Measurements from ENCODE around the gene KCNN1.
A peak's percentile ranks its signal among the peaks of the same experiment; 100 is the strongest.

KCNN1 gene

GRCh38 chr19:17944301-17944700 is 22.6 kb upstream of the KCNN1 start:
- TF ChIP-seq ZNF8 (CRISPR knock-in tag; IDR thresholded peaks at IDR 0.05): no peak
- no peak for TF ChIP-seq SNAI2 (CRISPR knock-in tag; IDR thresholded peaks at IDR 0.05)
- peak; percentile 8; the same call in 1 of the 3 replicates for ATAC-seq

GRCh38 chr19:17946965-17947784 is 19.7 kb upstream of the KCNN1 start:
- ATAC-seq: peak; percentile 68
- TF ChIP-seq ESRRG (CRISPR knock-in tag; IDR thresholded peaks at IDR 0.05): no peak
- no peak for TF ChIP-seq PPARA (CRISPR knock-in tag; IDR thresholded peaks at IDR 0.05; ENCODE audit: borderline replicate concordance)
- no peak for TF ChIP-seq SNAI2 (CRISPR knock-in tag; IDR thresholded peaks at IDR 0.05)
- TF ChIP-seq BACH2 (CRISPR knock-in tag; IDR thresholded peaks at IDR 0.05; ENCODE audit: borderline replicate concordance): no peak
- TF ChIP-seq TSHZ2 (CRISPR knock-in tag; IDR thresholded peaks at IDR 0.05): no peak
- TF ChIP-seq ZNF70 (CRISPR knock-in tag; IDR thresholded peaks at IDR 0.05): no peak
- TF ChIP-seq GLIS3 (CRISPR knock-in tag; IDR thresholded peaks at IDR 0.05): no peak
- TF ChIP-seq ZC3H10 (CRISPR knock-in tag; IDR thresholded peaks at IDR 0.05): no peak
- no peak for TF ChIP-seq ISL1 (CRISPR knock-in tag; IDR thresholded peaks at IDR 0.05)
- no peak for TF ChIP-seq TOX (CRISPR knock-in tag; IDR thresholded peaks at IDR 0.05; ENCODE audit: borderline replicate concordance)
- TF ChIP-seq ZFP30 (CRISPR knock-in tag; IDR thresholded peaks at IDR 0.05): no peak
- TF ChIP-seq OSR1 (CRISPR knock-in tag; IDR thresholded peaks at IDR 0.05): no peak

- TF ChIP-seq ZNF565 (CRISPR knock-in tag; conservative IDR thresholded peaks at IDR 0.05; ENCODE audit: low read depth) (no peak), SNAI2 (CRISPR knock-in tag; IDR thresholded peaks at IDR 0.05) (no peak), CREB5 (CRISPR knock-in tag; IDR thresholded peaks at IDR 0.05; ENCODE audit: low read depth) (no peak), ZNF8 (CRISPR knock-in tag; IDR thresholded peaks at IDR 0.05) (no peak), TCF4 (CRISPR knock-in tag; IDR thresholded peaks at IDR 0.05; ENCODE audit: borderline replicate concordance) (no peak), CSRNP3 (CRISPR knock-in tag; IDR thresholded peaks at IDR 0.05) (no peak), ZFP30 (CRISPR knock-in tag; IDR thresholded peaks at IDR 0.05) (no peak), ZC3H10 (CRISPR knock-in tag; IDR thresholded peaks at IDR 0.05) (no peak), PATZ1 (CRISPR knock-in tag; IDR thresholded peaks at IDR 0.05; ENCODE audit: borderline replicate concordance) (no peak), RARB (CRISPR knock-in tag; IDR thresholded peaks at IDR 0.05) (no peak), POU6F1 (CRISPR knock-in tag; IDR thresholded peaks at IDR 0.05; ENCODE audit: borderline replicate concordance, low read depth) (no peak), ISL1 (CRISPR knock-in tag; IDR thresholded peaks at IDR 0.05) (no peak)
- ATAC-seq: peak; percentile 55
Observed at GRCh38 chr19:17947815-17948513, 18.9 kb upstream of the KCNN1 start.

All from SK-N-SH treated with all-trans-retinoic acid at 6 μM for 48 hours (cell line).